ENCODE results near the gene NRROS.
"Not testable (repeated sequence)": the region's sequence is repeated elsewhere in the genome, so short reads cannot be mapped to it uniquely, and the experiment has no call there.

The NRROS gene

DNA sequence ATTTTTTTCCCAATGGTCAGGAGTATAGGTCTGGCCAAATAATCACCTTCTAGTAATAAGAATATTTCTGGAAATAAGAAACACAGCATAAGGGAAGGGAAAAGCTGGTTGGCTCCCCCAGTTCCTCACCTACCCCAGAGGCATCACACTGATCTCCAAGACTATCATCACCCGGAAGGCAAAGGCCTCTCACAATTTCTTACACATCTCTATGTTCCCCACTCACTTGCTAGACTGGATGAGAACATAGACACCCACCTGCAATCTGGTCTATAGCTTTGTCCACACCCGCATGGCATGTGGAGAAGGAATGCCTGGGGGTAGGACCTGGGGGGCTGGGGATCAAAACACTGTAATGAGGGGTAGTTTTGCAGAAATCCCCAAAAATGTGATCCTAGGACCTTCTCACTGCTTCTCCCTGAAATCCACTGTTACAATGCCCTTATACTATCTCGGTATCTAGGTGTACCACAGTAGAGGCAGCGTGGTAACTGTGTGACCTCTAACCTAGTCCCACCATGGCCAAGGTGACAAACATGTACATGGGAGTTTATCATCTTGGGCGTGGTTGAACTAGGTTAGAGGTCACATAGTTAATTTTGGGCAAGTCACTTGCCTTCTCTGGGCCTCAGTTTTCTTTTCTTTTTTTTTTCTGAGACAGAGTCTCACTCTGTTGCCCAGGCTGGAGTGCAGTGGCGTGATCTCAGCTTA lies 29.5 kb upstream of the NRROS start:
- Histone ChIP-seq H3K9ac (ENCODE audit: low read depth, low read length) (peak overlapping the region; percentile 17), H3K4me3 (ENCODE audit: low read depth, low read length) (no peak overlapping the region), H3K27me3 (ENCODE audit: control insufficient read depth, insufficient read depth, low read length) (no peaks in the 10 kb centered on the region), H3K9me3 (ENCODE audit: control insufficient read depth, insufficient read depth, low read length) (no peaks in the 10 kb centered on the region), H3K36me3 (ENCODE audit: control insufficient read depth, insufficient read depth, low read length) (no peaks in the 10 kb centered on the region), H3K4me1 (ENCODE audit: control insufficient read depth, insufficient read depth, low read length) (no peaks in the 10 kb centered on the region)

DNA sequence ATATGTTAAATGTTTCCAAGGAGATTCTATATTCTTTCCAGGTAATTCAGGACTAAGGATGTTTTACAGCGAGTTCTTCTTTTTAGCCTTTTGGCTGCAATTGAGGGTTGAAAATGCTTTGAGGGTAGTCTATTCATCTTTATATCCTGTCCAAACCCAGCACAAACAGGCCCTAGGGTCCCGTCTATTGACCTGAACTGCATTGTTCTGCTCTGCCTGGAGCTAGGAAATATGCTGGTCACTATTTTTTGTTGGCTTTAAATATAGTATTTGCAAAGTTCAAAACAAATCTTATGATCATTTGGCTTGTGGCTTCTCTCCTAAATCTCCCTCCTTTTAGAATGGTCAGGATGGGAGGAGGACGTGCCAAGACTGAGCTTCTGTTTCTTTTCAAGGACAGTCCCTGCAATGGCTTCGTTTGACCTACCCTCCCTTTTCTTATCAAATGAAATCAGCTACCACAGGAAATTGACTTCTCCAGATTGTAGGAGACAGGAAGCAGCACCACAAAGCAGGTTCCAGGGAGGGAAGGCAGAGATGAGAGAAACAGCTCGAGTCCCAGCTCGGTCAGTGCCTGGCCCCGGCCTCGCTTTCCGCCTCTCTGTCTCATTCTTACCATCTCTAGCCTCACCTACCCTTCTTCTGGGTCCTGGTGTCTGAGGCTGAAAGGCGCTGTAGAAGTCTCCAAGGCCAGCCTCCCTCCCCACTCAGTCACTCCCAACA lies 27.6 kb upstream of the NRROS start:
- H3K9me3 ChIP-seq (ENCODE audit: control insufficient read depth, insufficient read depth, low read length), result no peaks in the 10 kb centered on the region
- H3K9ac ChIP-seq (ENCODE audit: low read depth, low read length), result peak overlapping the region; percentile 58
- H3K4me3 ChIP-seq (ENCODE audit: low read depth, low read length), result no peak overlapping the region
- H3K36me3 ChIP-seq (ENCODE audit: control insufficient read depth, insufficient read depth, low read length), result no peaks in the 10 kb centered on the region
- no peaks in the 10 kb centered on the region for H3K4me1 ChIP-seq (ENCODE audit: control insufficient read depth, insufficient read depth, low read length)
- no peaks in the 10 kb centered on the region for H3K27me3 ChIP-seq (ENCODE audit: control insufficient read depth, insufficient read depth, low read length)

DNA sequence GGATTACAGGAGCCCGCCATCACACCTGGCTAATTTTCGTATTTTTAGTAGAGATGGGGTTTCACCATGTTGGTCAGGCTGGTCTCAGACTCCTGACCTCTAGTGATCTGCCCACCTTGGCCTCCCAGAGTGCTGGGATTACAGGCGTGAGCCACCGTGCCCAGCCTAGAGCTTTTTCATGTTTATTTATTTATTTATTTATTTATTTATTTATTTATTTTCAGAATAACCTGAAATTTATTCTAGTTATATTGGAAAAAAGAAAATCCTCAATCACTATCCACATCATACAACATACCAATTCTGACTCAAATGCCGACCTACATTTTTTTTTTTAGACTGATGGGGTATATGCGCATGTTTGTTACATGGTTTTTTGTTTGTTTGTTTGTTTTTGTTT lies 24.3 kb upstream of the NRROS start:
- not testable (repeated sequence) for H3K27me3 ChIP-seq (ENCODE audit: control insufficient read depth, insufficient read depth, low read length); H3K9ac ChIP-seq (ENCODE audit: low read depth, low read length); H3K4me1 ChIP-seq (ENCODE audit: control insufficient read depth, insufficient read depth, low read length); H3K4me3 ChIP-seq (ENCODE audit: low read depth, low read length); H3K9me3 ChIP-seq (ENCODE audit: control insufficient read depth, insufficient read depth, low read length); H3K36me3 ChIP-seq (ENCODE audit: control insufficient read depth, insufficient read depth, low read length)

DNA sequence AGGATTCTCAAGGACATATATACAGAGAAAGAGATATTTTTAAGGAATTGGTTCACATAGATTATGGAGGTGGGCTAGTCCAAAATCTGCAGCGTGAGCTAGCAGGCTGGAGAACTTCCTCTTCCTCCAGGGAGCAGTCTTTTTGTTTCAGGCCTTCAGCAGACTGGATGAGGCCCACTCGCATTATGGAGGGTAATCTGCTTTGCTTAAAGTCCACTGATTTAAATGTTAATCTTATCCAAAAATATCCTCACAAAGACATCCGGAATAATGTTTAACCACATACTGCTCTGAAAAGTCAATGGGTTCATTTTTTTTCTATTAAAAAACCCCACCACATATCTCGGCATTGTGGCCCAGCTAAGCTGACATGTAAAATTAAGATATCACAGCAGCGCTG lies 22.2 kb upstream of the NRROS start:
- Histone ChIP-seq H3K36me3 (ENCODE audit: control insufficient read depth, insufficient read depth, low read length) (no peaks in the 10 kb centered on the region), H3K9ac (ENCODE audit: low read depth, low read length) (no peak overlapping the region)

DNA sequence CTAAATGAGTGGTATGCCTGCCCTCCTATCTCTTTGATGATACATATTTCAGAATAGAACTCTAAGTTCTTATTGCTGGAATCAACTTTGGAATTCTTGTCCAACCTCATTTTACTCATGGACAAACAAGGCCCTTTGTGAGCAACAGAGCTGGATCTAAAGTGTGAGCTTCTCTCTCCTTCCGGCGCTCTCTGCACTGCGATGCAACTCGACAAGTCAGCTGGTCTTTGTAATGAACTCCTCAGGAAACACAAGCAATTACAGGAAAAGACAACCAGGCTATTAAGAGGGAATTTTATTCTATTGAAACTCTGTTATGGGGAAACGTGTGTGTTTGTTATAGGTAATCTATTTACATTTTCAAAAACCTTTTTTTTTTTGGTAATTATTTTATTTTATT lies 20.3 kb upstream of the NRROS start:
- Histone ChIP-seq H3K9me3 (ENCODE audit: control insufficient read depth, insufficient read depth, low read length) (no peaks in the 10 kb centered on the region), H3K4me1 (ENCODE audit: control insufficient read depth, insufficient read depth, low read length) (peaks cover 6% of the 10 kb centered on the region), H3K9ac (ENCODE audit: low read depth, low read length) (no peak overlapping the region), H3K36me3 (ENCODE audit: control insufficient read depth, insufficient read depth, low read length) (no peaks in the 10 kb centered on the region), H3K27me3 (ENCODE audit: control insufficient read depth, insufficient read depth, low read length) (no peaks in the 10 kb centered on the region), H3K4me3 (ENCODE audit: low read depth, low read length) (no peak overlapping the region)

More for the DNA sequence above, 22.2 kb upstream of the NRROS start:
- no peaks in the 10 kb centered on the region for H3K27me3 ChIP-seq (ENCODE audit: control insufficient read depth, insufficient read depth, low read length)
- H3K4me1 ChIP-seq (ENCODE audit: control insufficient read depth, insufficient read depth, low read length), result peaks cover 6% of the 10 kb centered on the region
- H3K9me3 ChIP-seq (ENCODE audit: control insufficient read depth, insufficient read depth, low read length), result no peaks in the 10 kb centered on the region
- H3K4me3 ChIP-seq (ENCODE audit: low read depth, low read length), result no peak overlapping the region

DNA sequence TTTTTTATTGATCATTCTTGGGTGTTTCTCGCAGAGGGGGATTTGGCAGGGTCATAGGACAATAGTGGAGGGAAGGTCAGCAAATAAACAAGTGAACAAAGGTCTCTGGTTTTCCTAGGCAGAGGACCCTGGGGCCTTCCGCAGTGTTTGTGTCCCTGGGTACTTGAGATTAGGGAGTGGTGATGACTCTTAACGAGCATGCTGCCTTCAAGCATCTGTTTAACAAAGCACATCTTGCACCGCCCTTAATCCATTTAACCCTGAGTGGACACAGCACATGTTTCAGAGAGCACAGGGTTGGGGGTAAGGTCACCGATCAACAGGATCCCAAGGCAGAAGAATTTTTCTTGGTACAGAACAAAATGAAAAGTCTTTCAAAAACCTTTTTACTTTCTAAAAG lies 19.9 kb upstream of the NRROS start:
- H3K4me3 ChIP-seq (ENCODE audit: low read depth, low read length); H3K36me3 ChIP-seq (ENCODE audit: control insufficient read depth, insufficient read depth, low read length); H3K4me1 ChIP-seq (ENCODE audit: control insufficient read depth, insufficient read depth, low read length); H3K9ac ChIP-seq (ENCODE audit: low read depth, low read length); H3K9me3 ChIP-seq (ENCODE audit: control insufficient read depth, insufficient read depth, low read length); H3K27me3 ChIP-seq (ENCODE audit: control insufficient read depth, insufficient read depth, low read length): not testable (repeated sequence)

DNA sequence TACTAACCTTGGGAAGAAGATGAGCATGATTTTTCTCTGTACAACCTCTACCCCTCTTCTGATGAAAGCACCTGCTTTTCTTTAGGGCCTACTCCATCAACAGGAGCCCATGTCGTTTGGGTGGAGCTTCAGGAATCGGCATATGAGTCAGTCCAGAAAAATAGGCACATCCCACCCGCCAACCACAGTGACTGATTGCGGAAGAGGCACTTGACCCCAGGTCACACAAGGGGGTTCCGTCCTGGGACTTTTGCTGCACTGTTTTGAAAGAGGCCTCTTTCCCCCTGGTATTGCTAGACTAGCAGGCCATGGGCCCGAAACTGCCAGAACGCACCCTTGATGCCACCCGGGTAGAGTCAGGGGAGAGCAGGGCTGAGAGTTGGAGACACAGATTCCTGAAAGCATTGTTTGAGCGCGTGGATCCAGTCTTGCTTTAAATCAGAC lies 19.3 kb upstream of the NRROS start:
- no peaks in the 10 kb centered on the region for H3K36me3 ChIP-seq (ENCODE audit: control insufficient read depth, insufficient read depth, low read length)
- H3K4me1 ChIP-seq (ENCODE audit: control insufficient read depth, insufficient read depth, low read length), result peaks cover 6% of the 10 kb centered on the region
- H3K27me3 ChIP-seq (ENCODE audit: control insufficient read depth, insufficient read depth, low read length), result no peaks in the 10 kb centered on the region
- H3K4me3 ChIP-seq (ENCODE audit: low read depth, low read length), result no peak overlapping the region
- no peak overlapping the region for H3K9ac ChIP-seq (ENCODE audit: low read depth, low read length)
- no peaks in the 10 kb centered on the region for H3K9me3 ChIP-seq (ENCODE audit: control insufficient read depth, insufficient read depth, low read length)

DNA sequence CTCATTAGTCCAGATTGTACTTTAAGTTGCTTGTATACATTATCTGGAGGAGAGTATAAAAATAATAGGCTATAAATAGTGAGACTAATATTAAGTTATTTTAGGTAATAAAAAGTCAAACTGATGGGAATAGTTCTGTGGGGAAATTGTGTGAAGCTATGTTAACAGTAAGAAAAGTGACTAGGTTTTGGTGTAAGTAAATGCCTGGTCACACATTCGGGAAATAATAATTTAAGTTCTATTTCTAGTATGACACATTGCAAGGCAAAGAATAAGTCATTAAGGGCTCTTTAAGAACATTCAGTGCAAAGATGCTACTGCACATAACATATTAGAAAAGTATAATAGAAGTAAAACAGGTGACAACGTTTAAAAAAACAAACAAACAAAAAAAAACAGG lies 18.8 kb upstream of the NRROS start:
- H3K9ac ChIP-seq (ENCODE audit: low read depth, low read length), result no peak overlapping the region
- no peaks in the 10 kb centered on the region for H3K36me3 ChIP-seq (ENCODE audit: control insufficient read depth, insufficient read depth, low read length)
- no peaks in the 10 kb centered on the region for H3K27me3 ChIP-seq (ENCODE audit: control insufficient read depth, insufficient read depth, low read length)
- no peak overlapping the region for H3K4me3 ChIP-seq (ENCODE audit: low read depth, low read length)
- peaks cover 6% of the 10 kb centered on the region for H3K4me1 ChIP-seq (ENCODE audit: control insufficient read depth, insufficient read depth, low read length)
- no peaks in the 10 kb centered on the region for H3K9me3 ChIP-seq (ENCODE audit: control insufficient read depth, insufficient read depth, low read length)

DNA sequence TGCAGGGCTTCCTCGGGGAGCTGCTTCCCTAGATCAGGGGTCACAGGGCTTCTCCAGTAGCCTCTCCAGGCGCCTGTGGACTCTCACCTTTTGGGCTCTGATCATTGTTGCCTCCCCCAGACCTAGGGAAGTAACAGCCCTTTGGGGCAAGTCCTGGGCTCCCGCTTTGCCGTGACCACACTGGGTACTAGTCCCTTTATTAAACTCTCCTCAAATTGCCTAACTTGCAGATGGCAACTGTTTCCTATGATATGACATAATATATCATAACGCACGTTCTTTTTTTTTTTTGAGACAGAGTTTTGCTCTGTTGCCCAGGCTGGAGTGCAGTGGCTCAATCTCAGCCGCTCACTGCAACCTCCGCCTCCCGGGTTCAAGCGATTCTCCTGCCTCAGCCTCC lies 17.9 kb upstream of the NRROS start:
- Histone ChIP-seq H3K9me3 (ENCODE audit: control insufficient read depth, insufficient read depth, low read length) (no peaks in the 10 kb centered on the region), H3K9ac (ENCODE audit: low read depth, low read length) (no peak overlapping the region), H3K4me3 (ENCODE audit: low read depth, low read length) (no peak overlapping the region), H3K27me3 (ENCODE audit: control insufficient read depth, insufficient read depth, low read length) (no peaks in the 10 kb centered on the region), H3K36me3 (ENCODE audit: control insufficient read depth, insufficient read depth, low read length) (no peaks in the 10 kb centered on the region), H3K4me1 (ENCODE audit: control insufficient read depth, insufficient read depth, low read length) (peaks cover 6% of the 10 kb centered on the region)

DNA sequence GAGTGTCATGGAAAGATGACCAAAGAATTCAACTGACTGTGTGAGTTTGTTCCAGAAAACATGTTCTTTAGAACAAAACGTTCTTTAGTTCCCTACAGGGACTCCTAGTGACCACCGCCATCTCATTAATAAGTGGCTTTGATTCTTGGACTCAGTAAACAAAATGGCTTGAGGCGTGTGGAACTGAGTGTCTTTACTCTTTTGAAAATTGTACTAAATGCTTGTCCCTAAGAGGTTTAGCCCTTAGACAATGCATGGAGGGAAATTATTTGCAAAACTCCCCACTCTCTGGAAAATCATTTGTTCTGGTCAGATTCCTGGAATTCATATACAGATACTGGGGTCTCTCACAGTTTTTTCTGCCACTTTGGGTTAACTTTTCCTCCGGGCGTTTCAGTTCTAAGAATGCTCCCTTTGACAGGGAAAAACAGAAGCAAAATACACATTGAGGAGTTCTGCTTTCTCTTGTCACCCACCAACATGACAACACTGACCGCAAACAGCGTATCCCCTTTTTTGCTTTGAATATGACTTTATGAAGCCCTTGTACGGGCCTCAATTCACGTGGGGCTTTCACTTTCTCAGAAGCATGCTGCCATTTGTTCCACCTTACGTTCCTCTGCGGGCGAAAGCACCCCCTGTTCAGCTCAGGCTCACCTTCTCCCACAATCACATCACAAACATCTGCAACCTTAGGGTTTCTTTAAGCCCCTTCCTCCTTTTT lies 15.3 kb upstream of the NRROS start:
- no peak overlapping the region for H3K4me3 ChIP-seq (ENCODE audit: low read depth, low read length)
- H3K9me3 ChIP-seq (ENCODE audit: control insufficient read depth, insufficient read depth, low read length), result no peaks in the 10 kb centered on the region
- no peaks in the 10 kb centered on the region for H3K27me3 ChIP-seq (ENCODE audit: control insufficient read depth, insufficient read depth, low read length)
- H3K36me3 ChIP-seq (ENCODE audit: control insufficient read depth, insufficient read depth, low read length), result no peaks in the 10 kb centered on the region
- peaks cover 6% of the 10 kb centered on the region for H3K4me1 ChIP-seq (ENCODE audit: control insufficient read depth, insufficient read depth, low read length)
- H3K9ac ChIP-seq (ENCODE audit: low read depth, low read length), result no peak overlapping the region

DNA sequence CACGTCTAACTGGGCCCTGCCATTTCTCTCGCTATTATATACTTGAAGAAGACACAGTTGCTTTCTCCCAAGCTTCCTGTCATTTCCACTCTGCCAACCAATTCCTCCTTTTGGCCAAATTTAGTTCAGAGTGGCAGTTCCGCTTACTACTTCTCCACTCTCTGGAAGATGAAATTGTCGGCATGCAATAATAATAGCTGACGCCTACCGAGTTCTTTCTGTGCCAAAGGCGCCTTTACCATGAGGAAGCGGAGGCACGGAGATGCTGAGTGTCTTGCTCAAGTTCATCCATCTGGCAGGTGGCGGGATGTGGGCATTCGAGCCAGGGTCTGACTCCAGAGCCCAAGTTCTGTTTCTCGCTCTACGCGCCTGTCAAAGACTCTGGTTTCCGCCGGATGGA lies 14.6 kb upstream of the NRROS start:
- no peaks in the 10 kb centered on the region for H3K36me3 ChIP-seq (ENCODE audit: control insufficient read depth, insufficient read depth, low read length)
- H3K9ac ChIP-seq (ENCODE audit: low read depth, low read length), result no peak overlapping the region
- no peak overlapping the region for H3K4me3 ChIP-seq (ENCODE audit: low read depth, low read length)

DNA sequence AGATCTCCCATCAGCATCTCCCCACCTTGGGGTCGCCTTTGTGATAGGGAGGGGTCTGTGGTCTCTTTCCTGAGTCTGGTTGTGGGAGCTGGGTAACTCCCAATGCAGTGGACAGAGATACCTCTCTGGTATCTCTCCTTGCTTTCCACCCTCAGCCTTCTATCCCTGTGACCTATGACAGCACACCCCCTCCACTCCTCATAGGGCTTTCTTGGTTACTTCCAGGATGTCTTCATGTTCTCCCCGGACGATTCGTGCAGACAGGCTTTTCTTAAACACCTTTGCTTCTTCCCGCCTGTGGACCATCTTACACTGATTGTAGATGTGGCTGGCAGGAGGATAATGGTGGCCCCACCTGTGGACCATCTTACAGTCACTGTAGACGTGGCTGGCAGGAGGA lies 14.2 kb upstream of the NRROS start:
- H3K36me3 ChIP-seq (ENCODE audit: control insufficient read depth, insufficient read depth, low read length), result no peaks in the 10 kb centered on the region
- H3K27me3 ChIP-seq (ENCODE audit: control insufficient read depth, insufficient read depth, low read length), result no peaks in the 10 kb centered on the region
- no peaks in the 10 kb centered on the region for H3K9me3 ChIP-seq (ENCODE audit: control insufficient read depth, insufficient read depth, low read length)
- H3K4me3 ChIP-seq (ENCODE audit: low read depth, low read length), result no peak overlapping the region
- no peak overlapping the region for H3K9ac ChIP-seq (ENCODE audit: low read depth, low read length)
- peaks cover under 1% of the 10 kb centered on the region for H3K4me1 ChIP-seq (ENCODE audit: control insufficient read depth, insufficient read depth, low read length)

More for the DNA sequence above, 14.6 kb upstream of the NRROS start:
- H3K9me3 ChIP-seq (ENCODE audit: control insufficient read depth, insufficient read depth, low read length), result no peaks in the 10 kb centered on the region
- no peaks in the 10 kb centered on the region for H3K27me3 ChIP-seq (ENCODE audit: control insufficient read depth, insufficient read depth, low read length)
- peaks cover 5% of the 10 kb centered on the region for H3K4me1 ChIP-seq (ENCODE audit: control insufficient read depth, insufficient read depth, low read length)

All from iPS-15b (cell line).